ENCODE results near the gene HCST. TPM values are rescaled to one million over a fixed set of nuclear protein-coding genes. Genes with fewer than 3 reads are reported as not detected.

The HCST gene
- total RNA-seq, 1 donor from 2014 or later, result not detected

GRCh38 chr19:35937345-35938281 is 35.3 kb downstream of the HCST start:
- DNase-seq, result no peak

DNA sequence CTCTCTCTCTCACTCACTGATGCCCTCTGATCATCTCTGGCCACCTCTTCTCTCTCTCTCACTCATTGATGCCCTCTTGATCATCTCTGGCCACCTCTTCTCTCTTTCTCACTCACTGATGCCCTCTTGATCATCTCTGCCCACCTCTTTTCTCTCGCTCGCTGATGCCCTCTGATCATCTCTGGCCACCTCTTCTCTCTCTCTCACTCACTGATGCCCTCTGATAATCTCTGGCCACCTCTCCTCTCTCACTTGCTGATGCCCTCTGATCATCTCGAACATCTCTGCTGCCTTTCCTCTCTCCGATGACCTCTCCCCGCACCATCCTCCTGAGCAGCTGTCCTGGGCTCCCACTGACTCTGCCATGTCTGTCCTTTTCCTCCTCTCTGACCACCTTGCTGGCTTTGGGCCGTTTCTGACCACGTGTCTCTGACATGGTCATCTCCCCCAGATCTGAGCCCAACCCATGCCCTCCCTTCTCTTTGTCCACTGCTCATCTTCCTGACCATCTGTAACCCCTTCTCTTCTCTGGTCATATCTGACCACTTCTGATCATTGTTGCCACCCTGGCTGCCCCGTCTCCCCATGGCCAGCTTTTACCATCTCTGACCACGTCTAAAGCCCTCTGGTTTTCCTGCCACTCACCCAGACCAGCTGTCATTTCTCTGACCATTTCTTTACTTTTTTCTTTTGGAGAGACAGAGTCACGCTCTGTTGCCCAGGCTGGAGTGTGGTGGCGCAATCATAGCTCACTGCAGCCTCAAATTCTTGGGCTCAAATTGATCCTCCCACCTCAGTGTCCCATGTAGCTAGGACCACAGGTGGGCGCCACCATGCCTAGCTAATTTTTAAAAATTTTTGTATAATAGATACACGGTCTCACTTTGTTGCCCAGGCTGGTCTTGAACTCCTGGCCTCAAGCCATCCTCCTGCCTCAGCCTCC is 36.2 kb downstream of the HCST start:
- DNase-seq, result no peak

- no peak for DNase-seq
Measured at GRCh38 chr19:35939307-35940077, 37.2 kb downstream of the HCST start.

DNA sequence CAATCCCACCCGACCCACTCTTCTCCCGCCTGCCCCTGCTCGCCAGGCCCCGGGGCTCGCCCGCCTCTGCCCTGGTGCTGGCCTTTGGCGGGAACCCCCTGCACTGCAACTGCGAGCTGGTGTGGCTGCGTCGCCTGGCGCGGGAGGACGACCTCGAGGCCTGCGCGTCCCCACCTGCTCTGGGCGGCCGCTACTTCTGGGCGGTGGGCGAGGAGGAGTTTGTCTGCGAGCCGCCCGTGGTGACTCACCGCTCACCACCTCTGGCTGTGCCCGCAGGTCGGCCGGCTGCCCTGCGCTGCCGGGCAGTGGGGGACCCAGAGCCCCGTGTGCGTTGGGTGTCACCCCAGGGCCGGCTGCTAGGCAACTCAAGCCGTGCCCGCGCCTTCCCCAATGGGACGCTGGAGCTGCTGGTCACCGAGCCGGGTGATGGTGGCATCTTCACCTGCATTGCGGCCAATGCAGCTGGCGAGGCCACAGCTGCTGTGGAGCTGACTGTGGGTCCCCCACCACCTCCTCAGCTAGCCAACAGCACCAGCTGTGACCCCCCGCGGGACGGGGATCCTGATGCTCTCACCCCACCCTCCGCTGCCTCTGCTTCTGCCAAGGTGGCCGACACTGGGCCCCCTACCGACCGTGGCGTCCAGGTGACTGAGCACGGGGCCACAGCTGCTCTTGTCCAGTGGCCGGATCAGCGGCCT is 37.9 kb downstream of the HCST start:
- DNase-seq, result no peak

DNA sequence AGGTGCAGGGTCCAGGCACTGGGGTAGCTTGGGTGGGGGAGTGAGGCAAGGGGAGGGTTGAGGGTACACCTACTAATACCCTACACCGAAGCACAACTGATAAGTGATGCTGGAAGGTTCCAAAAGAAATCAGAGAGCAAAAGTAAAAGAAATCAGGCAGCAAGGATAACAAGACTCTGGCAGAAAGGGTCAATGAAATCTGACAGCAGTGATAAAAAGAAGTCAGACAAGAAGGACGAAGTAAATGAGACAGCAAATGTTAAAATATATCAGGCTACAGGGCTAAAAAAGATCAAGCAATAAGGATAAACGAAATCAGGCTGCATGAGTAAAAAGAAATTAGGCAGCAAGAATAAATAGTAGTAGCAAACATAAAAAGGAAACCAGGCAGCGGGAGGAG is 38.5 kb downstream of the HCST start:
- no peak for DNase-seq

DNA sequence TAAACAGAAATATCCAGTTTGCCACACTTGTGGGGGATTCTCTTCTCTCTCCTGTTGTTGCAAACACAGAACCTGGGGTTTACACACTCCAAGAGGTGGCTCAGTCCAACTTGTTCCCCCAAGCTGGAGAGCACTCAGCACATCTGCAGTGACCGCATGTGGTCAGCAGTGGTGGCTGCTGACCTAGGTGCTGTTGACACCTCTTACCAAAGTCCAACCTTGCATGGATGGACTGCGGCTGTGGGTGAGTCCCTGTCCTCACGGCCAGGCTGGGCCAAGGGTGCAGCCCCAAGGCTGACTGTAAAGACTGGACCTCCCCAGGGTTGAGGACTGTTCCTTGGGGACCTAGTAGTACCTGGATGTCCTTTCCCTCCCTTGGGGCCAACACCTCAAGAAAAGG is 39.9 kb downstream of the HCST start:
- no peak for DNase-seq

GRCh38 chr19:35943321-35944301 is 41.3 kb downstream of the HCST start:
- no peak for DNase-seq

GRCh38 chr19:35944556-35944955 is 42.2 kb downstream of the HCST start:
- DNase-seq, result no peak

GRCh38 chr19:35945121-35945790 is 42.9 kb downstream of the HCST start:
- no peak for DNase-seq

DNA sequence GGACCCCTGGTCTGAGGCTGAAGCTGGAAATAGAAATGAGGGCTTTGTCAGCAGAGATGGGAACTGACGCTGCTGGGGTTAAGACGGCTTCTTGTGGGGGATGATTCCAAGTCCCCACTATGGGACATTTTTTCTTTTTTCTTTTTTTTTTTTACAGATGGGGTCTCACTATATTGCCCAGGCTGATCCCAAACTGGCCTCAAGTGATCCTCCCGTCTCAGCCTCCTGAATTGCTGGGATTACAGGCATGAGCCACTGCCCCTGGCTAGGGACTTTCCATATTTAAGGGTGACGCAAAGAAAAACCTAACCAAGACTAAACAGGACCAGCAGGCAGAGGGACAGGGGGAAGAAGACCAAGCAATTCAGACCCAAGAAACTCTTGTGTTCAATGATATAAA is 43.9 kb downstream of the HCST start:
- DNase-seq, result no peak

GRCh38 chr19:35949131-35949530 is 46.8 kb downstream of the HCST start:
- DNase-seq, result no peak

Small RNAs within 50 kb of the gene (small RNA-seq; reads per million reads assigned to genes)
- not detected for gene RN7SL402P

Other genes starting within 250 kb of the HCST start
- not detected for gene UPK1A, start 236.0 kb upstream of the HCST start, total RNA-seq
- not detected for gene ZBTB32, start 198.0 kb upstream of the HCST start, total RNA-seq
- 3.0 TPM for gene KMT2B, start 184.5 kb upstream of the HCST start, total RNA-seq
- 0.47 TPM for gene IGFLR1, start 160.1 kb upstream of the HCST start, total RNA-seq
- 8.7 TPM for gene U2AF1L4, start 157.1 kb upstream of the HCST start, total RNA-seq
- 7.2 TPM for gene PSENEN, start 156.9 kb upstream of the HCST start, total RNA-seq
- 8.3 TPM for gene LIN37, start 154.0 kb upstream of the HCST start, total RNA-seq
- gene HSPB6, start 145.5 kb upstream of the HCST start, total RNA-seq, result 0.31 TPM
- gene PROSER3, start 144.4 kb upstream of the HCST start, total RNA-seq, result 1.9 TPM
- gene ARHGAP33, start 127.0 kb upstream of the HCST start, total RNA-seq, result 85.5 TPM
- gene PRODH2, start 89.7 kb upstream of the HCST start, total RNA-seq, result not detected
- 1.2 TPM for gene NPHS1, start 50.0 kb upstream of the HCST start, total RNA-seq
- gene KIRREL2, start 45.6 kb upstream of the HCST start, total RNA-seq, result 0.94 TPM
- 179 TPM for gene APLP1, start 34.0 kb upstream of the HCST start, total RNA-seq
- 3.0 TPM for gene NFKBID, start 2.0 kb upstream of the HCST start, total RNA-seq
- 3.1 TPM for gene TYROBP, start 5.8 kb downstream of the HCST start, total RNA-seq
- 10.5 TPM for gene LRFN3, start 33.8 kb downstream of the HCST start, total RNA-seq
- gene SDHAF1, start 92.7 kb downstream of the HCST start, total RNA-seq, result 10.6 TPM
- not detected for gene SYNE4, start 106.3 kb downstream of the HCST start, total RNA-seq
- gene ALKBH6, start 111.7 kb downstream of the HCST start, total RNA-seq, result 5.3 TPM
- gene CLIP3, start 130.3 kb downstream of the HCST start, total RNA-seq, result 27.1 TPM
- gene THAP8, start 151.8 kb downstream of the HCST start, total RNA-seq, result 1.9 TPM
- 0.78 TPM for gene WDR62, start 152.4 kb downstream of the HCST start, total RNA-seq
- not detected for gene OVOL3, start 208.6 kb downstream of the HCST start, total RNA-seq
- 64.7 TPM for gene POLR2I, start 212.3 kb downstream of the HCST start, total RNA-seq
- gene TBCB, start 212.9 kb downstream of the HCST start, total RNA-seq, result 373 TPM
- 103 TPM for gene CAPNS1, start 237.5 kb downstream of the HCST start, total RNA-seq
- 3.9 TPM for gene COX7A1, start 249.9 kb downstream of the HCST start, total RNA-seq